Activated CD4-positive, alpha-beta T cell treated with anti-CD3 and anti-CD28 coated beads, Interleukin-2, amount 50 U/mL, for 24 hours (primary cell): ENCODE data around the gene PPL.

Experiments used
- DNase-seq, 2 donors: peaks; one replicate each; pipeline ENCODE4 v3.0.0-alpha.2; 2020; ENCODE audit warnings: low read depth in 1 of 2, low spot score in 1 of 2

Gene PPL

GRCh38 chr16:4891097-4891885, 45.7 kb downstream of the PPL start:
- DNase-seq: no peak

GRCh38 chr16:4890686-4891085, 46.3 kb downstream of the PPL start:
- DNase-seq: no peak

- no peak for DNase-seq
These were observed 46.9 kb downstream of the PPL start for GRCh38 chr16:4890026-4890425.

- no peak for DNase-seq
These were observed 48.4 kb downstream of the PPL start for GRCh38 chr16:4888428-4889135.

GRCh38 chr16:4886151-4886550, 50.8 kb downstream of the PPL start:
- DNase-seq: no peak

GRCh38 chr16:4884972-4885874, 51.7 kb downstream of the PPL start:
- DNase-seq: no peak

GRCh38 chr16:4884209-4884608, 52.7 kb downstream of the PPL start:
- DNase-seq: no peak

- DNase-seq: no peak
These were observed 53.4 kb downstream of the PPL start for GRCh38 chr16:4883501-4883900.

- no peak for DNase-seq
These were observed 54.2 kb downstream of the PPL start for GRCh38 chr16:4882633-4883285.

GRCh38 chr16:4882000-4882632, 54.8 kb downstream of the PPL start:
- DNase-seq: no peak

- no peak for DNase-seq
These were observed 56.9 kb downstream of the PPL start for GRCh38 chr16:4880006-4880580.

GRCh38 chr16:4879049-4879448, 57.9 kb downstream of the PPL start:
- DNase-seq: no peak

GRCh38 chr16:4877380-4877685, 59.6 kb downstream of the PPL start:
- DNase-seq: no peak

GRCh38 chr16:4876646-4877379, 60.1 kb downstream of the PPL start:
- no peak for DNase-seq

GRCh38 chr16:4874666-4875065, 62.3 kb downstream of the PPL start:
- no peak for DNase-seq

GRCh38 chr16:4873091-4873490, 63.9 kb downstream of the PPL start:
- DNase-seq: no peak

GRCh38 chr16:4871071-4871470, 65.9 kb downstream of the PPL start:
- no peak for DNase-seq

- no peak for DNase-seq
These were observed 66.7 kb downstream of the PPL start for GRCh38 chr16:4870138-4870671.

GRCh38 chr16:4869147-4869805, 67.7 kb downstream of the PPL start:
- no peak for DNase-seq
